BJ (cell line): ENCODE measurements around the gene CCM2. TPM values are rescaled to one million over a fixed set of nuclear protein-coding genes. Genes with fewer than 3 reads are reported as not detected.

ENCODE experiments used
- CTCF ChIA-PET: fragments of 350-600 bp; formaldehyde crosslinking; extraction: SDS; loops from one replicate; lab custom pipeline; 2021; ENCODE audit warnings: antibody characterized with exemption, inconsistent platforms; lab: Yijun Ruan, JAX
- POLR2A ChIA-PET: fragments of 300-600 bp; sonication (Branson Sonifier 250); formaldehyde crosslinking; extraction: SDS; loops from one replicate; lab custom pipeline; 2021; ENCODE audit warnings: antibody characterized with exemption; lab: Charles Lee
- DNase-seq: peaks from one replicate; pipeline ENCODE4 v3.0.0-alpha.2; 2011; ENCODE audit warnings: low read depth
- H3K27me3 ChIP-seq: 2 replicates; pipeline ENCODE4 v1.6.0; 2011; ENCODE audit warnings: low read length; ENCODE audit not compliant: control insufficient read depth, insufficient read depth
- H3K36me3 ChIP-seq: 2 replicates; pipeline ENCODE4 v1.5.1; 2011; ENCODE audit warnings: low read length; ENCODE audit not compliant: control insufficient read depth, insufficient read depth
- H3K4me3 ChIP-seq: 2 replicates; pipeline ENCODE4 v1.5.1; 2011; ENCODE audit warnings: low read depth, mild to moderate bottlenecking, control low read depth, low read length
- polyA plus RNA-seq: library from polyadenylated mRNA; depleted of rRNA; stranded (reverse); fragments of >200 nt; gene quantifications from 2 replicates; pipeline ENCODE4 v1.2.3, GENCODE V29; 2011
- TF ChIP-seq, protein P1 (sequence below): IDR thresholded peaks from 2 replicates; pipeline ENCODE4 v1.5.1; 2011; ENCODE audit warnings: low read depth, mild to moderate bottlenecking, control low read depth, inconsistent platforms, low read length, moderate library complexity; ENCODE audit not compliant: insufficient read depth

The CCM2 gene
- polyA plus RNA-seq, 1 experiment, result 48.2 TPM

DNA sequence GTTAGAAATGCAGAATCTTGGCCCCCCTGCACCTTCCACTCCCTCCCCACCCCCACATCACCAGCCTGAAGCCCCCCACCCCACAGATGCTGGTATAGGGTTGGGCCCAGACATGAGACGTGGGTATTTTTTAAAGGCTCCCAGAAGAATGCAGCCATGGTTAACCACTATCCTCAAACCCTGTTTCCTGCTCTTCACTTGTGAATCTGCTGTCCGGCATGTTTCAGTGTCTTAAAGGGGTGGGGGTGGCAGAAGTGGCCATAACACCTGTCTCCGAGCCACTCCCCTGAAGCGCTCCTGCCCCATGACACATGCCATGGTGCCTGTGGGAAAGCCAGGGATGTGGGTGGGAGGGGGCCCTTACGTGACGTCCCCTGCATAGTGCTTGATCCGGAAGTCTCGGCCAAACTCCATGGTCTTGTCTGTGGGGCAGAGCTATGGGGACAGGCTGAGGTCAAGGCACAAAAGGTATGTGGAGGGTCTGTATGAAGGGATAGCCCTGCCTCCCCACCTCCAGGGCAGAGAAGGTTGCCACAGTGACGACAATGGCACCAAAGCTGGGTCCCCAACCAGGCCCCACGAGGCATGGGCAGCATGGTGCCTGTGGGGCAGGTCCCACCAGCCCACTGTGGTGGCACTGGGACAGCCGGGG is 30.8 kb upstream of the CCM2 start:
- H3K36me3 ChIP-seq, result no peaks in the 10 kb centered on the region
- POLR2A ChIA-PET, result interaction anchor here (0.5 kb wide), 1 partner anchor 27 kb away, joined by 3 read pairs; no protein-coding TSS in a partner anchor
- DNase-seq, result no peak
- no peaks in the 10 kb centered on the region for H3K27me3 ChIP-seq
- CTCF ChIA-PET, result interaction anchor here (8.7 kb wide), 1 partner anchor 166 kb away, joined by 143 read pairs; no protein-coding TSS in a partner anchor
- TF ChIP-seq, protein P1, sequence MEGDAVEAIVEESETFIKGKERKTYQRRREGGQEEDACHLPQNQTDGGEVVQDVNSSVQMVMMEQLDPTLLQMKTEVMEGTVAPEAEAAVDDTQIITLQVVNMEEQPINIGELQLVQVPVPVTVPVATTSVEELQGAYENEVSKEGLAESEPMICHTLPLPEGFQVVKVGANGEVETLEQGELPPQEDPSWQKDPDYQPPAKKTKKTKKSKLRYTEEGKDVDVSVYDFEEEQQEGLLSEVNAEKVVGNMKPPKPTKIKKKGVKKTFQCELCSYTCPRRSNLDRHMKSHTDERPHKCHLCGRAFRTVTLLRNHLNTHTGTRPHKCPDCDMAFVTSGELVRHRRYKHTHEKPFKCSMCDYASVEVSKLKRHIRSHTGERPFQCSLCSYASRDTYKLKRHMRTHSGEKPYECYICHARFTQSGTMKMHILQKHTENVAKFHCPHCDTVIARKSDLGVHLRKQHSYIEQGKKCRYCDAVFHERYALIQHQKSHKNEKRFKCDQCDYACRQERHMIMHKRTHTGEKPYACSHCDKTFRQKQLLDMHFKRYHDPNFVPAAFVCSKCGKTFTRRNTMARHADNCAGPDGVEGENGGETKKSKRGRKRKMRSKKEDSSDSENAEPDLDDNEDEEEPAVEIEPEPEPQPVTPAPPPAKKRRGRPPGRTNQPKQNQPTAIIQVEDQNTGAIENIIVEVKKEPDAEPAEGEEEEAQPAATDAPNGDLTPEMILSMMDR, result no peak
- no peak overlapping the region for H3K4me3 ChIP-seq

DNA sequence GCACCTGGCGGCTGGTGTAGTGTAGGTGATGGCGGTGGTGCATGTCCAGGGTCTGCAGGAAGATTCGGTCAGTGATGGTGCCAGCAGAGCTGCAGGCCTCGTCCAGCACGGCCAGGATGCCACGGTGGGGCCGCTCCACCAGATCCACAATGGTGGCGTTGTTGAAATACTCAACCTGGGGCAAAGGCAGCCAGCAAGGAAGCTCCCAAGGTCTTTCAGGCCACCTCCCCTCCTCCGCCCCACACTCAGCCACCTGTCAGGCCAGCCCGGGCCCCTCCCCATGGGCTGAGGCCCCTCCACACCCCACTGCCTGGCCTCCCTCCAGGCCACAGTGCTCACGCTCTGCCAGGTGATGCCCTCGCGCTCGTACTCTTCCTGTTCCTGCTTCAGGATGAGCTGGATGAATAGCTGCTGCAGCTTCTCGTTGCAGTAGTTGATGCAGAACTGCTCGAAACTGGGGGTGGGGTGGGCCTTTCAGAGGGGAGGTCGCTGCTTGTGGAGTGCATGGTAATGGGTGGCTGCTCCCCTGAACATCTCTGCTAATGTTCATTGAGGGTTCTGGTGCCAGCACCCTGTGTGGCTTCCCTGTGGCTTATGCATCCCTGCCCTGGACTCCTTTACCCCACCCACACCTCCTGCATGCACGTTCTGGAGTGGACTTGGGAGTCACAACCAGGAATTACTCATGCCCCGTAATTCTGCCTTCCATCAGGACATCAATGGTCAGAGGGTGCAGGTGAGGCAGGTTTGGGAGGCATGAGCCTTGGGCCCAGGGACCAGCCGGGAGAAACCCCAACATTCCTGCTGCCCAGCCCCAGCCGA is 30.1 kb upstream of the CCM2 start:
- no peak for DNase-seq
- ChIA-PET POLR2A (no interaction called here), CTCF (interaction anchor here (8.7 kb wide), 1 partner anchor 166 kb away, joined by 143 read pairs; no protein-coding TSS in a partner anchor)
- TF ChIP-seq, protein P1, result no peak
- Histone ChIP-seq H3K4me3 (no peak overlapping the region), H3K36me3 (no peaks in the 10 kb centered on the region), H3K27me3 (no peaks in the 10 kb centered on the region)

DNA sequence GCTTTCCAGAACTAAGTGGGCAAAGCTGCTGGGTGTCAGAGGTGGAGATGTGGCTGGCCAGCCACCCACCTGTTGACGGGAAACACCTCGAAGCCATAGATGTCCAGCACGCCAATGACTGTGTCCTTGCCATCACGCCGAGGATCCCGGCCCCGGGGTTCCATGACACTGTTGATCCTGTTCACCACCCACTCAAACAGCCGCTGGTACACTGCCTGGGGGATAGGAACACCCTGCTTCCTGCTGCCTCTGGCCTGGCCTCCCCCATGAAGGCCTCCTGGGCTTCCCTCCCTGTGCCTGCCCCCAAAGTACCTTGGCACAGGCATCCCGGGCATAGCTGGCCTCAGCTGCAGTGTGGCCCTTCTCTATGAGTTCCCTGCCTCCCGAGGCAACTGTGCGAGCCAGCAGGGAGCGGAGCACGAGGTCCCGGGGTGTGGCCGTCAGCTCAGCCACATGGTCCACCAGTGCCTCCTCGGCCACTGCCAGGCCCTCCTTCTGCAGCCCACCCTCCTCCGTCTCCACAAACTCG is 29.4 kb upstream of the CCM2 start:
- Histone ChIP-seq H3K27me3 (no peaks in the 10 kb centered on the region), H3K4me3 (no peak overlapping the region), H3K36me3 (no peaks in the 10 kb centered on the region)
- no peak for DNase-seq
- TF ChIP-seq, protein P1, result no peak
- POLR2A ChIA-PET, result no interaction called here
- CTCF ChIA-PET, result interaction anchor here (8.7 kb wide), 1 partner anchor 165 kb away, joined by 143 read pairs; no protein-coding TSS in a partner anchor

DNA sequence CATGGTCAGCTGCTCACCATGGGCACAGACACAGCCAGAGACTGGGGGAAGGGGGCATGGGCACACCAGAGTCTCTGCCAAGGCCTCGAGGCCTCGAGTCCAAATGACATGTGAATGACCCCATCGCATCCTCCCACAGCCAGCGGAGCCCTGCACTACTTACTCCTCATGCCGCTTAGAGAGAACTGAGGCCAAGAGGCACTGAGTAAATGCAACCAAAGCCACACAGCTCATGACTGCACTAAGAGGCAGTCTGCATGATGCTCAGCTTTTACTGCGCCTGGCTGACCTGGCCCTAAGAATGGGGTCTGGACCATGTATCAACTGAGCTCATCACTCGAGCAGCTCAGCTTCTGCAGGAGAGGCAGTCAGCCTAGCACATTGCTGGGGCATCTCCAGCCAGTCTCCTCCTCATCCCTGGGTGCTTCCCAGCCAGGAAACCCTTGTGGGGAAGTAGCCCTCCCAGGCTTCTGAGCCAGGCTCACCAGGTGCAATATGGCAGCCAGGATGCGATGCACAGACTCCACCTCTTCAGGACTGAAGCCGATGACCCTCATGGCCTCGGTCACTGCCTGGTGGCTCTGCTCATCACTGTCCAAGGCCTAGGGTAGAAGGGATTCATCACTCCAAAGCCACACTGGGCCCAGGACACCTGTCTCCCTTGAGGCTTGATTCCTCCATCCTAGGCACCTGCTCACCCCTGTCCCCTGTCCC is 28.7 kb upstream of the CCM2 start:
- TF ChIP-seq, protein P1, result no peak
- Histone ChIP-seq H3K4me3 (no peak overlapping the region), H3K36me3 (no peaks in the 10 kb centered on the region), H3K27me3 (no peaks in the 10 kb centered on the region)
- POLR2A ChIA-PET, result no interaction called here
- no peak for DNase-seq
- CTCF ChIA-PET, result interaction anchor here (3.0 to 8.7 kb wide), 3 partner anchors 7 to 164 kb away, joined by 22 to 143 read pairs (median 38); no protein-coding TSS in a partner anchor
